T-cell (primary cell): ENCODE data around the gene CLSTN2. TPM values are rescaled to one million over a fixed set of nuclear protein-coding genes. Genes with fewer than 3 reads are reported as not detected.

Source experiments
- ATAC-seq, 4 experiments: fragments of 200-7000 bp in 3 of 4; fragments of 150-1000 bp in 1 of 4; cut with Tn5 transposase; replicated peaks in 1 of 4; 1 replicate in 3 of 4; 2 replicates in 1 of 4; pipeline ENCODE4 v1.10.0; 2021; ENCODE audit warnings: moderate library complexity in 3 of 4, mild to moderate bottlenecking in 2 of 4, moderate number of reproducible peaks in 1 of 4
- CTCF ChIA-PET, 2 donors: fragments of 300-600 bp; sonication (Branson Sonifier 250); formaldehyde crosslinking; loops; one replicate each; lab custom pipeline; 2022; ENCODE audit warnings: antibody characterized with exemption in 2 of 2; lab: Charles Lee
- POLR2A ChIA-PET, 2 donors: fragments of 300-600 bp; sonication (Branson Sonifier 250); formaldehyde crosslinking; loops; one replicate each; lab custom pipeline; 2022; ENCODE audit warnings: antibody characterized with exemption in 2 of 2; lab: Charles Lee
- DNase-seq, 35 experiments: peaks; one replicate each; pipeline versions ENCODE4 v3.0.0 to v3.0.0-alpha.2; 2013 to 2023
- H3K27ac ChIP-seq: one replicate; pipeline ENCODE4 v1.5.1; 2013; ENCODE audit warnings: low read length
- H3K27me3 ChIP-seq, 2 experiments: replicated peaks in 1 of 2; 1 replicate in 1 of 2; 2 replicates in 1 of 2; pipeline versions ENCODE4 v1.6.1 to v1.7.0; 2013; ENCODE audit warnings: low read length in 1 of 2, mixed read lengths in 1 of 2; ENCODE audit not compliant: control insufficient read depth in 2 of 2, insufficient read depth in 2 of 2; ENCODE audit errors: extremely low read depth in 1 of 2
- H3K36me3 ChIP-seq, 2 donors: 1 replicate in 1 of 2; 2 replicates in 1 of 2; pipeline versions ENCODE4 v1.6.1 to v1.7.0; 2013; ENCODE audit warnings: low read length in 1 of 2; ENCODE audit not compliant: control insufficient read depth in 2 of 2, insufficient read depth in 1 of 2; ENCODE audit errors: extremely low read depth in 1 of 2
- H3K4me1 ChIP-seq, 2 experiments: 1 replicate in 1 of 2; 2 replicates in 1 of 2; pipeline versions ENCODE4 v1.6.1 to v1.7.0; 2013; ENCODE audit warnings: low read length in 2 of 2, mixed read lengths in 1 of 2; ENCODE audit not compliant: insufficient read depth in 2 of 2, control insufficient read depth in 1 of 2; ENCODE audit errors: extremely low read depth in 1 of 2
- H3K4me3 ChIP-seq, 2 donors: 1 replicate in 1 of 2; 2 replicates in 1 of 2; pipeline versions ENCODE4 v1.5.1 to v1.7.0; 2013; ENCODE audit warnings: mild to moderate bottlenecking in 2 of 2, low read length in 1 of 2, moderate library complexity in 1 of 2; ENCODE audit not compliant: control insufficient read depth in 1 of 2; ENCODE audit errors: extremely low read depth in 1 of 2
- H3K9me3 ChIP-seq: 2 replicates; pipeline ENCODE4 v1.7.0; 2013
- H3K27ac Mint-ChIP-seq, 2 donors: one replicate each; pipeline ENCODE4 v1.8.0; 2020 to 2021; ENCODE audit warnings: mild to moderate bottlenecking in 2 of 2, mixed read lengths in 2 of 2
- H3K27me3 Mint-ChIP-seq, 2 donors: one replicate each; pipeline ENCODE4 v1.8.0; 2021 to 2022; ENCODE audit warnings: mixed read lengths in 2 of 2
- H3K36me3 Mint-ChIP-seq: one replicate; pipeline ENCODE4 v1.8.0; 2021; ENCODE audit warnings: mixed read lengths
- H3K4me1 Mint-ChIP-seq, 3 donors: one replicate each; pipeline ENCODE4 v1.8.0; 2020 to 2022; ENCODE audit warnings: mixed read lengths in 3 of 3, mild to moderate bottlenecking in 1 of 3
- H3K4me3 Mint-ChIP-seq, 3 donors: one replicate each; pipeline ENCODE4 v1.8.0; 2020 to 2022; ENCODE audit warnings: mild to moderate bottlenecking in 3 of 3, mixed read lengths in 3 of 3, moderate library complexity in 3 of 3
- H3K9me3 Mint-ChIP-seq, 3 donors: one replicate each; pipeline ENCODE4 v1.8.0; 2020 to 2022; ENCODE audit warnings: mixed read lengths in 3 of 3
- WGBS: methylation state at CpG from one replicate; pipeline ENCODE4 v1.1.5; 2013; ENCODE audit warnings: missing lambda C conversion rate; ENCODE audit not compliant: insufficient coverage; 5-methylcytosine and 5-hydroxymethylcytosine counted together
- total RNA-seq, 35 experiments: library from RNA in 6 of 35; stranded (reverse) in 6 of 35; fragments of 120-200 nt in 1 of 35; gene quantifications; one replicate each; pipeline versions ENCODE4 v1.2.1 to v1.2.4 and lab custom pipeline; 2013 to 2026

Gene CLSTN2
- total RNA-seq, 5 donors from 2014 or later (not counting 1 experiment from before 2014, with no cell fraction given), result under 0.01 to 0.12 (median 0.03) TPM; not detected in 2

- peaks cover 0 to 8% of the 10 kb centered on the region in 2 donors for H3K27me3 Mint-ChIP-seq
Observed at GRCh38 chr3:139897759-139898158, 37.2 kb upstream of the CLSTN2 start.

DNA sequence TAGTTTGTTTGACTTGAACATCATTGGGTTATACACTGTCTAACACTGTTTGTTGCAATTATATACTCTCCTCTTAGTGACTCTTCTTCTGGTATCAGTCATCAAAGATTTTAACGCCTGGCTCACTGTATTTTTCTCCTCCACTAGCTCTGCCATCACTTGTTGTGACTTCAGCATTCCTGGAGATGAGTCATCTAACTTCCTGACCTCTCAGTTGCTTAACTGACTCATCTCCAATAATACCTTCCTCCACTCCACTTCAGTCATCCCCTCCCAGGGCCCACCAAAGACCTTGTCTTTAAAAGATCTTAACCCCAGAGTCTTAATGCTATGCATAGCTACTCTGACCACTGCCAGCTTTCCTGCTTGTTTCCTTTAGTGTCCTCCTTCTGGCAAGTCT, 28.6 kb upstream of the CLSTN2 start:
- Histone ChIP-seq H3K36me3 (no peaks in the 10 kb centered on the region), H3K27ac (no peak overlapping the region), H3K4me3 (no peak overlapping the region), H3K4me1 (no peaks in the 10 kb centered on the region), H3K27me3 (no peaks in the 10 kb centered on the region), H3K9me3 (no peaks in the 10 kb centered on the region)
- H3K4me3 Mint-ChIP-seq, result no peak overlapping the region
- H3K36me3 Mint-ChIP-seq, result no peaks in the 10 kb centered on the region
- CTCF ChIA-PET, result no interaction called here
- POLR2A ChIA-PET, result no interaction called here
- peaks cover 0 to 6% (median 0%) of the 10 kb centered on the region in 3 donors for H3K9me3 Mint-ChIP-seq
- DNase-seq, result no peak
- ATAC-seq, result no peak
- 56% methylated on average over 1 of the region's 1 CpG for WGBS
- peaks cover 0 to 4% of the 10 kb centered on the region in 2 donors for H3K27me3 Mint-ChIP-seq
- H3K27ac Mint-ChIP-seq, result no peak overlapping the region
- no peaks in the 10 kb centered on the region for H3K4me1 Mint-ChIP-seq

More at GRCh38 chr3:139897759-139898158, 37.2 kb upstream of the CLSTN2 start:
- POLR2A ChIA-PET, result no interaction called here
- Mint-ChIP-seq H3K27ac (no peak overlapping the region), H3K9me3 (peaks cover 0 to 3% (median 0%) of the 10 kb centered on the region in 3 donors), H3K4me1 (no peaks in the 10 kb centered on the region), H3K4me3 (no peak overlapping the region), H3K36me3 (no peaks in the 10 kb centered on the region)
- Histone ChIP-seq H3K27ac (no peak overlapping the region), H3K4me3 (no peak overlapping the region), H3K36me3 (no peaks in the 10 kb centered on the region), H3K4me1 (no peaks in the 10 kb centered on the region), H3K27me3 (no peaks in the 10 kb centered on the region), H3K9me3 (no peaks in the 10 kb centered on the region)
- CTCF ChIA-PET, result no interaction called here
- no CpG with 5 or more reads among the region's 5 CpGs for WGBS
- DNase-seq (no peak), ATAC-seq (no peak)

GRCh38 chr3:139909811-139910210, 25.2 kb upstream of the CLSTN2 start:
- WGBS, result no CpG with 5 or more reads among the region's 3 CpGs
- POLR2A ChIA-PET, result no interaction called here
- H3K4me3 Mint-ChIP-seq, result no peak overlapping the region

GRCh38 chr3:139916271-139916670, 18.7 kb upstream of the CLSTN2 start:
- no peak overlapping the region for H3K27ac Mint-ChIP-seq
- H3K27me3 Mint-ChIP-seq, result peaks cover 4 to 6% of the 10 kb centered on the region in 2 donors

More at GRCh38 chr3:139909811-139910210, 25.2 kb upstream of the CLSTN2 start:
- Histone ChIP-seq H3K27me3 (peaks cover 0 to 6% of the 10 kb centered on the region in 2 experiments), H3K4me1 (no peaks in the 10 kb centered on the region), H3K4me3 (no peak overlapping the region), H3K9me3 (no peaks in the 10 kb centered on the region), H3K36me3 (no peaks in the 10 kb centered on the region), H3K27ac (no peak overlapping the region)
- CTCF ChIA-PET, result no interaction called here
- no peak overlapping the region for H3K27ac Mint-ChIP-seq
- peaks cover 0 to 16% (median 6%) of the 10 kb centered on the region in 3 donors for H3K9me3 Mint-ChIP-seq
- H3K4me1 Mint-ChIP-seq, result no peaks in the 10 kb centered on the region
- DNase-seq (no peak), ATAC-seq (no peak)
- no peaks in the 10 kb centered on the region for H3K36me3 Mint-ChIP-seq
- H3K27me3 Mint-ChIP-seq, result peaks cover 0 to 4% of the 10 kb centered on the region in 2 donors

DNA sequence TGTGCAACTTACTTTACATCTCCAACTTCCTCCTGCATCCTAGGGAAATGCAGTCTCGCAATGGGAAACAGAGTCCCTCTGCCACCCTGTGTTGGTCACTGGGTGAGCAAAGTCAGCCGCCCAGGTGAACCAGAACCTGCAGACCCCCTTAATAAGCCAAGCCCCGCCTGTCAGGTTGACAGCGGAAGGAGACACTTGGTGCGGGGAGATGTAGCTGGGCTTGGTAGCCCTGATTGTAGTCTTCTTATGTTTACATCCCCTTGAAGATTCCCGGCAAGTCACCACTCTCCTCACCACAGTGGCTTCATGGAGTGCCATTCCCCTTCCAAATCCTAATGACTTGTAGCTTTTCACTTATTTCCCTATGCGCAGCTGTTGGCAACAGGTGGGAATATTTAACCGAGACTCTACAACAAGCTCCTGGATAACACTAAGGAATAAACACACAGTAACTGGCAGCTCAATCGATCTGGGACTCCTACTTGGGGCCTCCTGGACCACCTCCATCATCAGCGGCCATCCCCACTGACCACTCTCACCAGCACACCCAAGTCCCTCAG, 17.7 kb upstream of the CLSTN2 start:
- Mint-ChIP-seq H3K27ac (no peak overlapping the region), H3K9me3 (peaks cover 0 to 11% (median 6%) of the 10 kb centered on the region in 3 donors), H3K4me3 (no peak overlapping the region), H3K27me3 (peaks cover 4 to 6% of the 10 kb centered on the region in 2 donors), H3K4me1 (no peaks in the 10 kb centered on the region), H3K36me3 (no peaks in the 10 kb centered on the region)
- ATAC-seq (no peak), DNase-seq (no peak)
- 81% methylated on average over 6 of the region's 10 CpGs for WGBS
- ChIA-PET CTCF (no interaction called here), POLR2A (no interaction called here)
- Histone ChIP-seq H3K27ac (no peak overlapping the region), H3K36me3 (no peaks in the 10 kb centered on the region), H3K9me3 (no peaks in the 10 kb centered on the region), H3K4me3 (no peak overlapping the region), H3K27me3 (peaks cover 0 to 6% of the 10 kb centered on the region in 2 experiments), H3K4me1 (no peaks in the 10 kb centered on the region)

More at GRCh38 chr3:139916271-139916670, 18.7 kb upstream of the CLSTN2 start:
- Mint-ChIP-seq H3K4me3 (no peak overlapping the region), H3K9me3 (peaks cover 0 to 14% (median 6%) of the 10 kb centered on the region in 3 donors), H3K36me3 (no peaks in the 10 kb centered on the region), H3K4me1 (no peaks in the 10 kb centered on the region)
- Histone ChIP-seq H3K27me3 (peaks cover 0 to 6% of the 10 kb centered on the region in 2 experiments), H3K4me1 (no peaks in the 10 kb centered on the region), H3K36me3 (no peaks in the 10 kb centered on the region), H3K9me3 (no peaks in the 10 kb centered on the region), H3K27ac (no peak overlapping the region), H3K4me3 (no peak overlapping the region)
- ATAC-seq (no peak), DNase-seq (no peak)
- ChIA-PET CTCF (interaction anchor here in 1 of 2 donors (0.5 kb wide), 1 partner anchor 898 kb away, joined by 3 read pairs; no protein-coding TSS in a partner anchor), POLR2A (no interaction called here)
- WGBS, result 80% methylated on average over 1 of the region's 2 CpGs

DNA sequence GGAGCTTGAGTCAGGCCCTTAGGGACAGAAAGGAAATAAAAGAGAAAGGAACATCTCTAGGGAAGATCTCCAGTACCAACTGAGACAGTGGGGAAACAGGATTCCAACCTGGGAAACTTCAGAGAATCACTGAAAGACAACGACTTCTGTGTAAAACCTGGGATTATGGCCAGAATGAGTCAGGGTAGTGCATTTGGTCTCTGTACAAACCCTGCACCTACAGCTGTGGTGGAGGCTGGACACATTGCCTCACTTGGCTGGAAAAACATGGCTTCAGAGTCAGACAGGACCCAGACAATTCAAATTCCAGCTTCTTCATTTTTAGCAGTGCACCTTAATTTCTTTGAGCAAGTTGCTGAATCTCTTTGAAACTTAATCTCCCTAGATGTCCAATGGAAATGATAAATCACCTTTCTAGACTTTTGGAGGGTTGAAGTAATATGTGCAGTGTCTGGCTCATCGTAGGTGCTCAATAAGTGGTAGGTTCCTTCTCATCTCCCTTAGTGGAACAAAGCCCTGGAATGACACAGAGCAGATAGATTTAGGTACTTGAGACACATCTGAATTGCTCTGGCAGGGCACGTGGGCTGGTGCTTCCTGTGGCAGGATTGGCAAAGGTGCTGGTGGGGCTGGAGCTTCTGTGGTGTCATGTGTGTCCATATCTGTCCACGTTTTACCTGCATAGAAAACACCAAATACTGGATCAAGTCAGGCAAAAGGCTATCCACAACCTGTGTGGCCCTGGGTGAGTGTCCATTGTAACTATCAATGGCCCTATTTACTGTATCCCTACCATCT, 6.1 kb upstream of the CLSTN2 start:
- CTCF ChIA-PET, result interaction anchor here in 1 of 2 donors (0.6 to 1.0 kb wide), 2 partner anchors 12 to 290 kb away, joined by 3 read pairs; no protein-coding TSS in a partner anchor
- Histone ChIP-seq H3K27me3 (peaks cover 7 to 12% of the 10 kb centered on the region in 2 experiments), H3K27ac (no peak overlapping the region), H3K4me1 (no peaks in the 10 kb centered on the region), H3K36me3 (no peaks in the 10 kb centered on the region), H3K9me3 (no peaks in the 10 kb centered on the region), H3K4me3 (no peak overlapping the region)
- DNase-seq, result no peak
- H3K4me3 Mint-ChIP-seq, result no peak overlapping the region
- no peaks in the 10 kb centered on the region for H3K4me1 Mint-ChIP-seq
- no peak for ATAC-seq
- no peaks in the 10 kb centered on the region for H3K36me3 Mint-ChIP-seq
- 40% methylated on average over 1 of the region's 4 CpGs for WGBS
- H3K9me3 Mint-ChIP-seq, result peaks cover 0 to 3% (median 0%) of the 10 kb centered on the region in 3 donors
- no peak overlapping the region for H3K27ac Mint-ChIP-seq
- H3K27me3 Mint-ChIP-seq, result peaks cover 18 to 30% of the 10 kb centered on the region in 2 donors
- POLR2A ChIA-PET, result no interaction called here
